NT2/D1 (cell line): ENCODE results near the gene BARHL2.
A peak's percentile ranks its signal among the peaks of the same experiment; 100 is the strongest.

ENCODE experiments used
- DNase-seq: peaks from one replicate; pipeline ENCODE4 v3.0.0-alpha.2; 2011; ENCODE audit warnings: low read depth, low spot score
- H3K27me3 ChIP-seq: 2 replicates; pipeline ENCODE4 v1.6.0; 2011; ENCODE audit warnings: mild to moderate bottlenecking; ENCODE audit not compliant: insufficient read length, insufficient read depth
- H3K36me3 ChIP-seq: 2 replicates; pipeline ENCODE4 v1.6.1; 2011; ENCODE audit warnings: mild to moderate bottlenecking, low read length, mixed read lengths; ENCODE audit not compliant: insufficient read depth, insufficient read length
- H3K4me1 ChIP-seq: 2 replicates; pipeline ENCODE4 v1.5.1; 2011; ENCODE audit not compliant: insufficient read depth, insufficient read length
- H3K4me3 ChIP-seq: 2 replicates; pipeline ENCODE4 v1.5.1; 2011; ENCODE audit warnings: low read depth; ENCODE audit not compliant: insufficient read length
- H3K9ac ChIP-seq: 2 replicates; pipeline ENCODE4 v1.6.0; 2011; ENCODE audit warnings: low read depth; ENCODE audit not compliant: insufficient read length
- H3K9me3 ChIP-seq: 2 replicates; pipeline ENCODE4 v1.5.1; 2011; ENCODE audit warnings: mild to moderate bottlenecking, low read length; ENCODE audit not compliant: insufficient read depth
- SUZ12 ChIP-seq: IDR thresholded peaks from 2 replicates; pipeline ENCODE4 v1.6.1; 2011; ENCODE audit not compliant: insufficient read length, insufficient read depth; ENCODE audit errors: extremely low read depth
- YY1 ChIP-seq: IDR thresholded peaks from 2 replicates; pipeline ENCODE4 v1.6.1; 2011; ENCODE audit not compliant: insufficient read length, insufficient read depth
- ZNF274 ChIP-seq: IDR thresholded peaks from 2 replicates; pipeline ENCODE4 v1.6.1; 2011; ENCODE audit warnings: mild to moderate bottlenecking, low read depth, low read length

BARHL2 gene

GRCh38 chr1:90718411-90719329 is 1.6 kb upstream of the BARHL2 start:
- H3K36me3 ChIP-seq: no peaks in the 10 kb centered on the region
- H3K4me3 ChIP-seq: peak overlapping the region; percentile 53
- peaks cover 7% of the 10 kb centered on the region for H3K4me1 ChIP-seq
- no peak for TF ChIP-seq SUZ12
- no peak for TF ChIP-seq YY1
- TF ChIP-seq ZNF274: no peak
- peaks cover 98% of the 10 kb centered on the region for H3K27me3 ChIP-seq
- H3K9ac ChIP-seq: peak overlapping the region; percentile 57
- no peaks in the 10 kb centered on the region for H3K9me3 ChIP-seq
- no peak for DNase-seq

DNA sequence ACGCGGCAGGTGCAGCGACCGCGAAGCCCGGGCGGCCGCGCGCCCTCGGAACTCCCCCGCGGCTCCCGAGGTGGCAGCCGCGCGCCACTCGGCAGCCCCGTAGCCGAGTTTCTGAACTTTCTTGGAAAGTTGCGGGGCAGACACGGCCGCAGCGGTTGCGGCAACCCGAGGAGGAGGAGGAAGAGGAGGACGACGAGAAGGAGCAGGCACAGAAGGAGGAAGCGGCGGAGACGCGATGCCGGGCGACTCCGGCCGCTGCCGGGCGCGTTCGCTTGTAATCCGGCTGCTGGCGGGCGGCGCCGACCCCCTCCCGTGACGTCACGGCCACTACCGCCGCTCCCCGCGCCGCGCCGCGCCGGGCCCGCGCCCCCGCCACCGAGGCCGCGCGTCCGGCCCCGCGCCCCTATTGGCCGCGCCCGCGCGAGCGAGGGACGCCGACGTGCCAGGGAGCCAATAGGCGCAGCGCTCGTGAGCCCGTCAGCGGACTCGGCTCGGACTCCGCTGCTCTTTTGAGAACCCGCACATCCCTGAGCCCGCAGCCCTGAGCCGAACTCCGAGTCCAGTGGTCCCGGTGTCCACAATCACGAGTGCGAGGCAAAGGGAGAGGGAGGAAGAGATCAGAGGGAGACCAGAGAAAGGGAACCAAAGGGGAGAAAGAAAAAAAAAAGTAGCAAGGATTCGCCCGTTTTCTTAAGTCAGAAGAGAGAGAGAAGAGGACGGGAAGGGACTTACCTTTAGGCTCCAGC is 736 bp upstream of the BARHL2 start:
- H3K36me3 ChIP-seq: no peaks in the 10 kb centered on the region
- no peak for DNase-seq
- H3K9ac ChIP-seq: peak overlapping the region; percentile 67
- H3K4me3 ChIP-seq: peak overlapping the region; percentile 53
- peaks cover 98% of the 10 kb centered on the region for H3K27me3 ChIP-seq
- H3K4me1 ChIP-seq: peaks cover 4% of the 10 kb centered on the region
- TF ChIP-seq ZNF274: no peak
- TF ChIP-seq YY1: no peak
- no peak for TF ChIP-seq SUZ12
- H3K9me3 ChIP-seq: no peaks in the 10 kb centered on the region

- Histone ChIP-seq H3K4me1 (peaks cover 4% of the 10 kb centered on the region), H3K9me3 (no peaks in the 10 kb centered on the region), H3K9ac (no peak overlapping the region), H3K4me3 (peak overlapping the region; percentile 53), H3K27me3 (peaks cover 98% of the 10 kb centered on the region), H3K36me3 (no peaks in the 10 kb centered on the region)
- no peak for DNase-seq
- TF ChIP-seq ZNF274 (no peak), YY1 (no peak), SUZ12 (no peak)
Measured at GRCh38 chr1:90717356-90717664, 208 bp upstream of the BARHL2 start.

GRCh38 chr1:90716243-90716551 is 905 bp downstream of the BARHL2 start:
- TF ChIP-seq ZNF274 (no peak), YY1 (no peak), SUZ12 (no peak)
- Histone ChIP-seq H3K4me3 (peak overlapping the region; percentile 25), H3K9ac (no peak overlapping the region), H3K27me3 (peaks cover 98% of the 10 kb centered on the region), H3K4me1 (peaks cover 4% of the 10 kb centered on the region), H3K36me3 (no peaks in the 10 kb centered on the region), H3K9me3 (no peaks in the 10 kb centered on the region)
- DNase-seq: no peak

DNA sequence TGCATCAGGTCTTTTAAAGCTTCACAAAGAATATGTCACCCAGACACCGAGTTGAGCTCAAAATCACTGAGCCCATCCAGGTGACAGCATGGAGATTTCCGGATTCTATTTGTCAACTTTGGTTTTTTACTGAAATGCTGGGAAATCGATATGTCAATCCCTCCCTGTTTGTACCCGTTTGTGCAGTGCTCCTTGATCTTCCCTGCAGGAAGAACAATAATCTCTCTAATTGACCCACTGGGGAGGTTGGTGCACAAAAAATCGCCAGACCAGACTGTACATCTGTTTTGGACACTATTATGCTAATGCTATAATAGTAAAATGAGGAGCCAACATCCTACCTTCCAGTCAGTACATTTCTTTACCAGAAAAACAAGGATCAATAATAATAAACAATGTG is 1.8 kb downstream of the BARHL2 start:
- TF ChIP-seq ZNF274 (no peak), SUZ12 (peak; percentile 50), YY1 (no peak)
- Histone ChIP-seq H3K27me3 (peaks cover 98% of the 10 kb centered on the region), H3K9ac (no peak overlapping the region), H3K4me1 (peaks cover 4% of the 10 kb centered on the region), H3K36me3 (no peaks in the 10 kb centered on the region), H3K4me3 (no peak overlapping the region), H3K9me3 (no peaks in the 10 kb centered on the region)
- DNase-seq: no peak

DNA sequence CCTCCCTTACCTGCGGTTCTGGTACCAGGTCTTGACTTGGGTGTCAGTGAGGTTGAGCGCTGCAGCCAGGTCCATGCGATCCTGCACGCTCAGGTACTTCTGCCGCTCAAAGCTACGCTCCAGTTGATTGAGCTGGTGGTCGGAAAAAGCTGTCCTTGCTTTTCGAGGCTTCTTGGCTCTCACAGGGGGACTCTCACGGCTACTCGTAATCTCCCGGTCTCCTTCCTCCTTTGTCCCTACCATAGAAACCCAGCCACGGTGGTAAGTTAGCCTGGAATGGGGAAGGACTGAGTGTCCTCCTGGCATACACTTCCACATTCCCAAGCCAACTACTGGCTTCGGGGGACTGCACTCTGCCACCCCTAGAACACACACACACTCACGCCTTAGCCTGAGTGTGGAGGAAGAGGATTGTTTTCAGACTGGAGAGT is 2.6 kb downstream of the BARHL2 start:
- H3K36me3 ChIP-seq: no peaks in the 10 kb centered on the region
- DNase-seq: no peak
- H3K9ac ChIP-seq: no peak overlapping the region
- H3K27me3 ChIP-seq: peaks cover 98% of the 10 kb centered on the region
- TF ChIP-seq YY1 (no peak), ZNF274 (no peak), SUZ12 (no peak)
- H3K9me3 ChIP-seq: no peaks in the 10 kb centered on the region
- H3K4me1 ChIP-seq: no peaks in the 10 kb centered on the region
- no peak overlapping the region for H3K4me3 ChIP-seq

DNA sequence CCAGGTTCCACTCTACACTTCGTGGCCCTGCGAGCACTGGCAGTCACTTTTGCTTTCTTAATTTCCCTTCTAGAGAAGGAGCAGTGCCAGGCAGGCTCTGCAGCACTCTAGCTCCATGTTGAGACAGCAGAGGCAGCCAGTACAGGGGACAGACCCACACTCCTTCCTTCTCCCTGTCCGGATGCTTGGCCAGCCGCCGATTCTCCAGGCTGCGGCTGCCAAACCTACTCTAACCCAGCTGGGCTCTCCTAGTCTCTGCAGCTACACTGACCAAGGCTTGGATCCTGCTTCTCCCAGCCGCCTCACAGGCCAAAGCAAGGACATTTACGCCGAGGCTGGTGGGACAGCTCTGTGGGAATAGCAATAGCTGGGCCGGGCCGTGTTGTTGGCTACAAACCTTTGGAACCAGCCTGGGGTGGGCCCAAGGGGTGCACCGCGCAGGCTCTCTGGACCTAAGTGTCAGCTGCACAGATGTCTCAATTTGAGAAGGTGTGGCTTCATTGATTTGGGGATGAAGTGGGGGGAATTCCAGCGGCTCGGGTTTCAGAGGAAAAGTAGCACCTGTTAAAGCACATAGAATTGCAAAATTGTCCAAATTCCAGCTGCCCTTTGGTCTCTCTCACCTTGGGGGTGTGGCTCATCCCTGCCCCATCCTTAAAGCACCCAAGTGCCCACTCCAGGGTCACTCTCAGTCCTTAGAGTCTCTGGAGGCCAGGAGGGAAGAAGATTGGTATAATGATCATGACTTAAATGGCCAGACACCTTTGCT is 3.2 kb downstream of the BARHL2 start:
- H3K9ac ChIP-seq: no peak overlapping the region
- H3K36me3 ChIP-seq: no peaks in the 10 kb centered on the region
- DNase-seq: no peak
- no peaks in the 10 kb centered on the region for H3K9me3 ChIP-seq
- TF ChIP-seq SUZ12: no peak
- no peak for TF ChIP-seq YY1
- no peak for TF ChIP-seq ZNF274
- no peaks in the 10 kb centered on the region for H3K4me1 ChIP-seq
- H3K4me3 ChIP-seq: no peak overlapping the region
- H3K27me3 ChIP-seq: peaks cover 98% of the 10 kb centered on the region
